Panc1 (cell line): ENCODE measurements around the gene SCEL. TPM values are rescaled to one million over a fixed set of nuclear protein-coding genes. Genes with fewer than 3 reads are reported as not detected.

Experiments
- ATAC-seq: fragments of 200-7000 bp; cut with Tn5 transposase; 2 replicates; pipeline ENCODE4 v1.9.1; 2020; ENCODE audit warnings: mild to moderate bottlenecking, moderate library complexity
- BruUV-seq: library from RNA; stranded (reverse); fragments of 400-500 nt; replicated peaks from 2 replicates; lab custom pipeline; 2021; lab: Mats Ljungman, UMichigan
- CTCF ChIA-PET: fragments of 300-600 bp; sonication (Branson Sonifier 250); formaldehyde crosslinking; loops from one replicate; lab custom pipeline; 2022; ENCODE audit warnings: antibody characterized with exemption; lab: Charles Lee
- POLR2A ChIA-PET: fragments of 300-600 bp; sonication (Branson Sonifier 250); formaldehyde crosslinking; loops from one replicate; lab custom pipeline; 2022; ENCODE audit warnings: antibody characterized with exemption; lab: Charles Lee
- DNase-seq: peaks from one replicate; pipeline ENCODE4 v3.0.0-alpha.2; 2010; ENCODE audit warnings: low read depth, low spot score
- H3K27ac ChIP-seq: 2 replicates; pipeline ENCODE4 v1.5.1; 2011; ENCODE audit warnings: mild to moderate bottlenecking, low read length, inconsistent platforms
- H3K27me3 ChIP-seq: fragments of 200-500 bp; sonication (Bioruptor generic); 2 replicates; pipeline ENCODE4 v1.6.0; 2014; ENCODE audit warnings: low read length, inconsistent platforms; ENCODE audit not compliant: control insufficient read depth, insufficient read depth
- H3K36me3 ChIP-seq: fragments of 200-500 bp; sonication (Bioruptor generic); 2 replicates; pipeline ENCODE4 v1.5.1; 2014; ENCODE audit warnings: inconsistent platforms, mild to moderate bottlenecking, low read length, moderate library complexity; ENCODE audit not compliant: control insufficient read depth, insufficient read depth
- H3K4me1 ChIP-seq: 2 replicates; pipeline ENCODE4 v1.5.1; 2011; ENCODE audit warnings: inconsistent platforms, mild to moderate bottlenecking, low read length, moderate library complexity; ENCODE audit not compliant: control insufficient read depth, insufficient read depth
- H3K4me3 ChIP-seq, 2 experiments: 2 replicates each; pipeline ENCODE4 v1.5.1; 2011 to 2012; ENCODE audit warnings: low read depth in 2 of 2, low read length in 2 of 2, mild to moderate bottlenecking in 2 of 2, inconsistent platforms in 1 of 2, moderate library complexity in 1 of 2
- H3K9me3 ChIP-seq: fragments of 200-500 bp; sonication (Bioruptor generic); 2 replicates; pipeline ENCODE4 v1.5.1; 2014; ENCODE audit warnings: low read depth, mild to moderate bottlenecking, inconsistent platforms, low read length, moderate library complexity; ENCODE audit not compliant: control insufficient read depth, insufficient read depth
- POLR2AphosphoS5 ChIP-seq: IDR thresholded peaks from 2 replicates; pipeline ENCODE4 v1.6.1; 2012; ENCODE audit warnings: mild to moderate bottlenecking, low read depth, low read length, moderate library complexity
- REST ChIP-seq, 2 experiments: IDR thresholded peaks; 2 replicates each; pipeline ENCODE4 v1.6.1; 2011 to 2012; ENCODE audit warnings: low read depth in 2 of 2, control low read depth in 1 of 2, low read length in 1 of 2, mild to moderate bottlenecking in 1 of 2, moderate library complexity in 1 of 2; ENCODE audit not compliant: insufficient read depth in 1 of 2
- SIN3A ChIP-seq: IDR thresholded peaks from 2 replicates; pipeline ENCODE4 v1.6.1; 2012; ENCODE audit warnings: low read depth, mild to moderate bottlenecking, low read length, moderate library complexity, borderline replicate concordance; ENCODE audit not compliant: insufficient read depth
- TCF7L2 ChIP-seq: IDR thresholded peaks from 2 replicates; pipeline ENCODE4 v1.6.1; 2011; ENCODE audit warnings: mild to moderate bottlenecking, low read depth, low read length, inconsistent platforms
- in situ Hi-C: cut with HindIII; loops from 2 replicates; pipeline ENCODE4 v1.10.0; 2016; ENCODE audit warnings: low sequenced_read_pairs, low pct_unique_long_range_greater_than_20kb
- intact Hi-C: fragments of 100-400 bp; cut with micrococcal nuclease; formaldehyde crosslinking; loops from one replicate; pipeline ENCODE4 v1.10.0; 2022; ENCODE audit not compliant: unreplicated experiment
- total RNA-seq: library from RNA; stranded (reverse); gene quantifications from one replicate; pipeline ENCODE4 v1.2.1, GENCODE V29; 2021; ENCODE audit not compliant: unreplicated experiment
- TF ChIP-seq, protein P1 (sequence below): fragments of 450-650 bp; IDR thresholded peaks from 2 replicates; pipeline ENCODE4 v1.5.1; 2017; ENCODE audit warnings: mild to moderate bottlenecking

SCEL gene
- total RNA-seq, 1 experiment from 2014 or later: not detected

DNA sequence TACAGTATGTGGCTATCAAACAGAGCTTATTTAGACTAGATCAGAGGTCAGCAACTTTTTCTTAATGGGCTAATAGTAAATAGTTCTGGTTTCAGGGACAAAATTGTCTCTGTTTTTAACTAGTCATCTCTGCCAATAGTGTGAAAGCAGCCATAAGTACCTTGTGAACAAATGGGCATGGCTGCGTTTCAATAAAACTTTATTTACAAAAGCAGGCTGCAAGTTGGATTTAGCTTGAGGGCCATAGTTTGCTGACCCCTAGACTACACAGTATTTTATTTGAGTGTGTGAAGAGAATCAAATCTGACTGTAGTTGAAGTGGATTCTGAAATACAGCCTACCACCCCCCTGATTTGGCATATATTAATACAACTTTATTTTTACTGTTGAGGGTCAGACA is 75.6 kb downstream of the SCEL start:
- CTCF ChIA-PET: no interaction called here
- H3K36me3 ChIP-seq: no peaks in the 10 kb centered on the region
- in situ Hi-C loops (no loop called here), intact Hi-C loops (no loop called here)
- POLR2A ChIA-PET: no interaction called here
- TF ChIP-seq REST (IDR thresholded peaks at IDR 0.05; ENCODE audit: insufficient read depth in 1 of 2, low read depth in 2 of 2, low read length in 1 of 2) (no peak), TCF7L2 (no peak), POLR2AphosphoS5 (no peak), SIN3A (no peak)
- TF ChIP-seq, protein P1, sequence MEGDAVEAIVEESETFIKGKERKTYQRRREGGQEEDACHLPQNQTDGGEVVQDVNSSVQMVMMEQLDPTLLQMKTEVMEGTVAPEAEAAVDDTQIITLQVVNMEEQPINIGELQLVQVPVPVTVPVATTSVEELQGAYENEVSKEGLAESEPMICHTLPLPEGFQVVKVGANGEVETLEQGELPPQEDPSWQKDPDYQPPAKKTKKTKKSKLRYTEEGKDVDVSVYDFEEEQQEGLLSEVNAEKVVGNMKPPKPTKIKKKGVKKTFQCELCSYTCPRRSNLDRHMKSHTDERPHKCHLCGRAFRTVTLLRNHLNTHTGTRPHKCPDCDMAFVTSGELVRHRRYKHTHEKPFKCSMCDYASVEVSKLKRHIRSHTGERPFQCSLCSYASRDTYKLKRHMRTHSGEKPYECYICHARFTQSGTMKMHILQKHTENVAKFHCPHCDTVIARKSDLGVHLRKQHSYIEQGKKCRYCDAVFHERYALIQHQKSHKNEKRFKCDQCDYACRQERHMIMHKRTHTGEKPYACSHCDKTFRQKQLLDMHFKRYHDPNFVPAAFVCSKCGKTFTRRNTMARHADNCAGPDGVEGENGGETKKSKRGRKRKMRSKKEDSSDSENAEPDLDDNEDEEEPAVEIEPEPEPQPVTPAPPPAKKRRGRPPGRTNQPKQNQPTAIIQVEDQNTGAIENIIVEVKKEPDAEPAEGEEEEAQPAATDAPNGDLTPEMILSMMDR: no peak
- no peak overlapping the region for H3K27ac ChIP-seq
- ATAC-seq (no peak), DNase-seq (no peak)
- BruUV-seq: no TSS peak
- no peaks in the 10 kb centered on the region for H3K9me3 ChIP-seq
- H3K4me3 ChIP-seq: no peak overlapping the region
- no peaks in the 10 kb centered on the region for H3K27me3 ChIP-seq
- no peaks in the 10 kb centered on the region for H3K4me1 ChIP-seq

- Histone ChIP-seq H3K4me1 (no peaks in the 10 kb centered on the region), H3K27ac (no peak overlapping the region), H3K9me3 (no peaks in the 10 kb centered on the region), H3K36me3 (no peaks in the 10 kb centered on the region), H3K4me3 (no peak overlapping the region), H3K27me3 (no peaks in the 10 kb centered on the region)
- BruUV-seq: no TSS peak
- intact Hi-C loops: no loop called here
- ChIA-PET CTCF (no interaction called here), POLR2A (no interaction called here)
- in situ Hi-C loops: no loop called here
- TF ChIP-seq TCF7L2 (no peak), SIN3A (no peak)
- DNase-seq (no peak), ATAC-seq (no peak)
Observed at GRCh38 chr13:77616027-77616426, 80.5 kb downstream of the SCEL start.

DNA sequence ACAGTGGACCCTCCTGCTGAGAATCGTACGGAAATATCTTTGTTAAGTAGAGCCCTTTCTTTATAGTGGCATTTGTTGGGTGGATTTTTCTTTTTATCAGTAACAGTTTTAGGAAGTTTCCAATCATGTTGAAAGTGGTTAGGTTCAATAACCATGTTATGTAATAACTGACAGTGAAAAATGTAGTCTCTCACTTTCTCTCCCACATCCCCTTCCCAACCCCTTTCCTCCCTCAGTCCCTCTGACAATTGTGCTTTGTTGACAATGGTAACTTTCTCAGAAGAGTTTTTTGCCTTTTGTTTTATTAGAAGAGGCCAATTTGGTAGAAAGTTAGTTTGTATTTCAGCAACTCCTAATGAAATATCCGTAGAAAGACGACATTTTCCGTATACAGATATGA is 84.1 kb downstream of the SCEL start:
- TF ChIP-seq POLR2AphosphoS5: no peak
- POLR2A ChIA-PET: no interaction called here
- Histone ChIP-seq H3K27me3 (no peaks in the 10 kb centered on the region), H3K27ac (no peak overlapping the region), H3K36me3 (no peaks in the 10 kb centered on the region), H3K4me1 (no peaks in the 10 kb centered on the region), H3K4me3 (no peak overlapping the region), H3K9me3 (no peaks in the 10 kb centered on the region)
- CTCF ChIA-PET: no interaction called here
- BruUV-seq: no TSS peak
- no peak for DNase-seq
- intact Hi-C loops: no loop called here
- in situ Hi-C loops: no loop called here
- ATAC-seq: no peak
